Ascending aorta (tissue), 2 donors: ENCODE results near the gene NINL. TPM values are rescaled to one million over a fixed set of nuclear protein-coding genes. Genes with fewer than 3 reads are reported as not detected.

Experiments used
- DNase-seq, 2 donors: peaks; one replicate each; pipeline ENCODE4 v3.0.0-alpha.2; 2019; ENCODE audit warnings: low spot score in 2 of 2
- H3K27ac ChIP-seq, 2 donors: fragments of 200-600 bp; sonication (generic); one replicate each; pipeline ENCODE4 v1.5.1; 2016 to 2017; ENCODE audit warnings: mild to moderate bottlenecking in 1 of 2
- H3K27me3 ChIP-seq: fragments of 200-600 bp; sonication (generic); one replicate; pipeline ENCODE4 v1.5.1; 2017
- H3K36me3 ChIP-seq, 2 donors: fragments of 200-600 bp; sonication (generic); one replicate each; pipeline ENCODE4 v1.5.1; 2016
- H3K4me1 ChIP-seq, 2 donors: fragments of 200-600 bp; sonication (generic); one replicate each; pipeline ENCODE4 v1.5.1; 2016 to 2017; ENCODE audit warnings: mild to moderate bottlenecking in 1 of 2
- H3K4me3 ChIP-seq, 2 donors: fragments of 200-600 bp; sonication (generic); one replicate each; pipeline ENCODE4 v1.5.1; 2016 to 2017; ENCODE audit warnings: mild to moderate bottlenecking in 1 of 2
- H3K9me3 ChIP-seq, 2 donors: fragments of 200-600 bp; sonication (generic); one replicate each; pipeline ENCODE4 v1.5.1; 2016
- intact Hi-C: fragments of 100-400 bp; cut with DNase I; formaldehyde crosslinking; loops from one replicate; pipeline ENCODE4 v1.15.1; 2023
- total RNA-seq: library from RNA; depleted of rRNA; stranded (reverse); fragments of >200 nt; gene quantifications from one replicate; pipeline ENCODE4 v1.1.0, GENCODE V29; 2016
- TF ChIP-seq, protein P1 (sequence below), 3 experiments: fragments of 200-600 bp in 2 of 3; fragments of 450-650 bp in 1 of 3; sonication (generic) in 2 of 3; IDR thresholded peaks; one replicate each; pipeline ENCODE4 v1.5.1; 2016 to 2019; ENCODE audit warnings: antibody characterized with exemption in 3 of 3, mild to moderate bottlenecking in 1 of 3, moderate library complexity in 1 of 3

Gene NINL
- total RNA-seq, 1 donor from 2014 or later = 18.0 TPM

DNA sequence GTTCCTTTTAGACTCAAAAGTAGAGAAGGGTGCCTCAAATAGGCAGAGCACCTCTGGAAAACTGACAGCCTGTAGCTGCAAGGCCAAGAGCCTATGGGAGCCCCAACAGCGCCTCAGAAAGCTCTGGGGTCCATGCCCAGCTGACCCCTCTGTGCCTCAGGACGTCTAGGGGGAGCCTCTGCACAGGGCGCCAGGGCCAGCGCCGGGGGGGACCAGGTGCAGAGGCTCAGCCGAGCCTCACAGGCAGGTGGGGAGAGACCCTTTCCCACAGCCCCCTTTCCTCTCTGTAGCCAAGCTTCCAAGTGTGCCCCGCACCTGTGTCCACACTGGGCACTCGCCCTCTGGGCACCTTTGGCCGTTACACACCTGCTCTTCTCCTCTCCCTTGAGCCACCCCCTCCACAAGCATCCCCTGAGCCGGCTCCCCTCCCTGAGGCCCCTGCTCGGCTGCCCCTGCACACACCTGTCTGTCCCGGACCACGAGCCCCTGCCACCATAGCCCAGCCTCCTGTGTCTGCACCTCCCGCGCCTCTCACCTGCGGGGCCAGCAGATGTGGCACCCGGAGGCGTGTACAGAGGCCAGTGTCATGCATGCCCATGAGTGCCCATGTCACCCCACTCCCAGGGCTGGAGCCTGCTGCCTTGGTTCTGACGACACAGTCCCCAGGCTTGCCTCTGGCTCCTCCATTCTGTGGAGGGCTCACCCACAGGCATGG lies 124.6 kb downstream of the NINL start:
- H3K9me3 ChIP-seq = no peaks in the 10 kb centered on the region
- no peak overlapping the region for H3K27ac ChIP-seq
- TF ChIP-seq, protein P1, sequence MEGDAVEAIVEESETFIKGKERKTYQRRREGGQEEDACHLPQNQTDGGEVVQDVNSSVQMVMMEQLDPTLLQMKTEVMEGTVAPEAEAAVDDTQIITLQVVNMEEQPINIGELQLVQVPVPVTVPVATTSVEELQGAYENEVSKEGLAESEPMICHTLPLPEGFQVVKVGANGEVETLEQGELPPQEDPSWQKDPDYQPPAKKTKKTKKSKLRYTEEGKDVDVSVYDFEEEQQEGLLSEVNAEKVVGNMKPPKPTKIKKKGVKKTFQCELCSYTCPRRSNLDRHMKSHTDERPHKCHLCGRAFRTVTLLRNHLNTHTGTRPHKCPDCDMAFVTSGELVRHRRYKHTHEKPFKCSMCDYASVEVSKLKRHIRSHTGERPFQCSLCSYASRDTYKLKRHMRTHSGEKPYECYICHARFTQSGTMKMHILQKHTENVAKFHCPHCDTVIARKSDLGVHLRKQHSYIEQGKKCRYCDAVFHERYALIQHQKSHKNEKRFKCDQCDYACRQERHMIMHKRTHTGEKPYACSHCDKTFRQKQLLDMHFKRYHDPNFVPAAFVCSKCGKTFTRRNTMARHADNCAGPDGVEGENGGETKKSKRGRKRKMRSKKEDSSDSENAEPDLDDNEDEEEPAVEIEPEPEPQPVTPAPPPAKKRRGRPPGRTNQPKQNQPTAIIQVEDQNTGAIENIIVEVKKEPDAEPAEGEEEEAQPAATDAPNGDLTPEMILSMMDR (IDR thresholded peaks at IDR 0.05) = no peak
- H3K36me3 ChIP-seq = peaks cover 51 to 71% of the 10 kb centered on the region in 2 donors
- intact Hi-C loops = no loop called here
- no peaks in the 10 kb centered on the region for H3K4me1 ChIP-seq
- H3K4me3 ChIP-seq = no peak overlapping the region
- no peak for DNase-seq
- no peaks in the 10 kb centered on the region for H3K27me3 ChIP-seq

- intact Hi-C loops = no loop called here
- Histone ChIP-seq H3K9me3 (no peaks in the 10 kb centered on the region), H3K4me3 (no peak overlapping the region), H3K4me1 (no peaks in the 10 kb centered on the region), H3K27me3 (no peaks in the 10 kb centered on the region), H3K27ac (no peak overlapping the region), H3K36me3 (peaks cover 55 to 71% of the 10 kb centered on the region in 2 donors)
- TF ChIP-seq, protein P1 (IDR thresholded peaks at IDR 0.05) = no peak
- DNase-seq = no peak
Measured at GRCh38 chr20:25459916-25460535, 125.3 kb downstream of the NINL start.

GRCh38 chr20:25459111-25459830 lies 126.1 kb downstream of the NINL start:
- H3K27ac ChIP-seq = no peak overlapping the region
- no peaks in the 10 kb centered on the region for H3K9me3 ChIP-seq
- H3K4me3 ChIP-seq = no peak overlapping the region
- no peaks in the 10 kb centered on the region for H3K27me3 ChIP-seq
- H3K4me1 ChIP-seq = no peaks in the 10 kb centered on the region
- peaks cover 55 to 71% of the 10 kb centered on the region in 2 donors for H3K36me3 ChIP-seq
- TF ChIP-seq, protein P1 (IDR thresholded peaks at IDR 0.05) = no peak
- intact Hi-C loops = no loop called here
- DNase-seq = no peak

DNA sequence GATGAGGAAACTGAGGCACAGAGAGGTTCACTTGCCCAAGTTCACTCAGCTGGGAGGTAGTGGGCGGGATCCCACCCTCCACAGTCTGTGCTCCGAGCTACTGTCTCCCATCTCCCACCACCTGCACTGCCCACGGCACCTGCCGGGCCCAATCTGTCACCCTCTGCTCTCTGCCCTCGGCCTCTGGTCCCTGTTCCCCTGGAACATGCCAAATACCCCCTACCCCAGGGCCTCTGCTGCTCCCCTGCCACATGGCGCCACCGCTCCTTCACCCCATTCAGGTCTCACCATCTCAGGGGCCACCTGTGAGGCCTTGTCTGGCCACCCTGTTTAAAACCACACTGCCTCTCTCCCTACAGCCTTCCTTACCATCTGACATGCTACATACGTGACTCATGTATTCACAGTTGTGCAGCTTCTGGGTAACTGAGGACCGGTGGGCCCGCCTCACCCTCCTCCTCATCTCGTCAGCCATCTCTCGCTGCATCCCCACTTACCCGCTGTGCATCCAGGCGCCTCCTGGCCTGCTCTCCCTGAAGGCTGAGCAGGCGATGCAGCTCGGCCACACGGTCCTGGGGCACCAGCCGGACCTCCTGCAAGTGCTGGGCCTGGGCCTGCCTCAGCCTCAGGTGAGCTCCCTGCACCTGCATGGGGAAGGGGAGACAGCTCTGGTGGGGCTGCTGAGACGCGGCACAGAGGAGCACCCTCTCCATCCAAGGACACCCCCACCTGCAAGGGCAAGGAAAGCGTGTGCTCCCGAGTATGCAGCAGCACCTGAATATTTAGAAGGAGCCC lies 127.2 kb downstream of the NINL start:
- intact Hi-C loops = no loop called here
- H3K27me3 ChIP-seq = no peaks in the 10 kb centered on the region
- DNase-seq = no peak
- H3K36me3 ChIP-seq = peaks cover 66 to 71% of the 10 kb centered on the region in 2 donors
- no peaks in the 10 kb centered on the region for H3K9me3 ChIP-seq
- H3K4me1 ChIP-seq = no peaks in the 10 kb centered on the region
- no peak overlapping the region for H3K27ac ChIP-seq
- no peak overlapping the region for H3K4me3 ChIP-seq
- TF ChIP-seq, protein P1 (IDR thresholded peaks at IDR 0.05) = no peak

DNA sequence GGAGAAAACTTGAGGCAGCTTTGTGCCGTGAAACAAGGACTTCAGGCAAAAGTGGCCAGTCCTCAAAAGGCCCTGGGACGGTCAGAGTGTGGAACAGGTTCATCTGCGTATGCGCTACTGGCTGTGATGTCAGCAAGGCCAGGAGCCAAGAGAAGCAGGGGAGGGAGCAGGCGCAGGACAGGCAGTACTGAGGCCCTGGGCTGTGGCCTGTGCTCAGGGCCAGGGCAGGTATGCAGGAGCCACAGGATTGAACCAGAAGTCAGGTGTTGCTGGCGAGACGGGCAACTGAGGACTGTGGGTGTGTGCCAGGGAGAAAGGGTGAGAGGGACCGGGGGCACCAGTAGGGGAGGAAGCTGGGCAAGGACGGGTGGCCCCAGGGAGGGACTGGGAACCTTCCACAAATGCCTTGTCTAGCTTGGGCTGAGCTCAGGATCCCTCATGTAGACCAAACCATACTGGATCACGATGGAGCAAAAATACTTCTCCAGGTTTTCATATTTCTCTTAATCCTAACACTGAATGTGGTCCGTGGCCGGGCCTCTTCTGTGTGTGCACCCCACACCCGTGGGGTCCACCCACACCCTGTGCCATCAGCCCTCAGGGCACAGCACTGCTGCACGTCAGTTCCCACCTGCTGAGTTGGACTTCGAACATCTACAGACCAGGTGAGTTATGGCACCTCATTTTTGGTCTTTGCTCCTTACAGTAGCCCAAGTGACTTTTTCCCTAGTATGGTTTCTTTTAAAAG lies 131.0 kb downstream of the NINL start:
- no peak overlapping the region for H3K27ac ChIP-seq
- H3K36me3 ChIP-seq = peaks cover 52 to 59% of the 10 kb centered on the region in 2 donors
- no peak overlapping the region for H3K4me3 ChIP-seq
- TF ChIP-seq, protein P1 (IDR thresholded peaks at IDR 0.05) = no peak
- DNase-seq = no peak
- intact Hi-C loops = no loop called here
- no peaks in the 10 kb centered on the region for H3K9me3 ChIP-seq
- no peaks in the 10 kb centered on the region for H3K27me3 ChIP-seq
- H3K4me1 ChIP-seq = no peaks in the 10 kb centered on the region
